Ovary (tissue), 9 donors: ENCODE measurements around the gene NR5A2. TPM values are rescaled to one million over a fixed set of nuclear protein-coding genes. Genes with fewer than 3 reads are reported as not detected.

Experiments
- DNase-seq, 5 donors: peaks; one replicate each; pipeline ENCODE4 v3.0.0-alpha.2; 2019 to 2020
- H3K27ac ChIP-seq, 2 donors: fragments of 200-600 bp; one replicate each; pipeline versions ENCODE4 v1.5.1 to v1.8.0; 2019 to 2022
- H3K27me3 ChIP-seq: fragments of 200-600 bp; one replicate; pipeline ENCODE4 v1.8.0; 2022
- H3K36me3 ChIP-seq: fragments of 200-600 bp; sonication (generic); one replicate; pipeline ENCODE4 v1.5.1; 2019
- H3K4me1 ChIP-seq: one replicate; pipeline ENCODE4 v1.8.1; 2013; ENCODE audit warnings: mild to moderate bottlenecking, moderate library complexity; ENCODE audit not compliant: insufficient read depth
- H3K4me3 ChIP-seq: fragments of 200-600 bp; sonication (generic); one replicate; pipeline ENCODE4 v1.5.1; 2017
- H3K9me3 ChIP-seq, 2 donors: fragments of 200-600 bp in 1 of 2; sonication (generic) in 1 of 2; one replicate each; pipeline versions ENCODE4 v1.5.1 to v1.8.1; 2013 to 2019; ENCODE audit warnings: mild to moderate bottlenecking in 1 of 2, moderate library complexity in 1 of 2
- CTCF ChIP-seq, 3 donors: fragments of 450-650 bp in 2 of 3; fragments of 200-600 bp in 1 of 3; IDR thresholded peaks; one replicate each; pipeline versions ENCODE4 v1.5.1 to v1.8.0; 2016 to 2022; ENCODE audit warnings: antibody characterized with exemption in 3 of 3, mild to moderate bottlenecking in 1 of 3
- EP300 ChIP-seq: sonication (generic); formaldehyde crosslinking; IDR thresholded peaks from one replicate; pipeline ENCODE4 v1.6.1; 2017; ENCODE audit warnings: antibody characterized with exemption
- POLR2A ChIP-seq: fragments of 450-650 bp; IDR thresholded peaks from one replicate; pipeline ENCODE4 v1.6.1; 2017; ENCODE audit warnings: antibody characterized with exemption, mild to moderate bottlenecking, moderate library complexity
- WGBS, 3 donors: extraction: QIAGEN DNeasy Blood & Tissue Kit in 1 of 3; methylation state at CpG; one replicate each; pipeline versions ENCODE4 v1.1.5 to v1.1.7; 2013 to 2017; 5-methylcytosine and 5-hydroxymethylcytosine counted together
- intact Hi-C, 4 donors: fragments of 100-400 bp; cut with DNase I; formaldehyde crosslinking; loops; one replicate each; pipeline versions ENCODE4 v1.11.0 to v1.15.1; 2022 to 2023
- polyA plus RNA-seq, 2 donors: library from polyadenylated mRNA; stranded (reverse); fragments of 200-250 nt in 1 of 2; fragments of 350-450 nt in 1 of 2; fragmentation: Illumina TruSeq in 1 of 2; extraction: RNeasy Lipid Tissue Mini Kit (QIAGEN cat#74804) in 1 of 2; gene quantifications; one replicate each; pipeline ENCODE4 v1.2.3, GENCODE V29; 2013 to 2014
- total RNA-seq, 7 donors: library from RNA; depleted of rRNA in 2 of 7; stranded (reverse); fragments of >200 nt in 2 of 7; fragmentation: NEBNext Ultra II Directional in 3 of 7; extraction: Animal tissue kit (Norgen Biotek cat#: 25700) in 3 of 7; gene quantifications; one replicate each; pipeline versions ENCODE4 v1.1.0 to v1.2.4, GENCODE V29; 2016 to 2023
- donor health status: DM: no; HTN: no; CAD: no; lungs with moderate emphysema.
- donor health status: DM: no; HTN: no; CAD: no.
- donor health status: Bipolar disorder and iron deficiency.
- donor health status: DM: yes; HTN: yes; CAD: no.
- donor health status: DM: no; HTN: no; CAD: no.
- donor health status: DM: yes; HTN: yes; CAD: no.

NR5A2 gene
- total and polyA plus RNA-seq, 9 donors, result 1.5 to 45.8 (median 3.0) TPM

DNA sequence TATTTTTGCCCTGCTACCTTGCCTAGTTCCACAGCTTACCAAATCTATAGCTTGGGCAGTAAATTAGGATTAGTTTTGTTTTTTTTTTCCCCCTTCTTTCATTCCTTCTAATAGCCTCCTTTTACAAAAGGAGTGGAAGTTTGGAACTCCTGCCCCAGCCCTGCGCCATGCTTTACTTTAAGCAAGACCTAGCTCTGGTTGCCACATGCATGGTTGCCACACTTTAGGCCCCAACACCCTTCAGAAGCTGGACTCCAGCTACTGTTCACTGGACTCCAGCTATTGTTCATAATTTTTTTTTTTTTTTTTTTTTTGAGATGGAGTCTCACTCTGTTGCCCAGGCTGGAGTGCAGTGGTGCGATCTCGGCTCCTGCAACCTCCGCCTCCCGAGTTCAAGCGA is 115.8 kb downstream of the NR5A2 start:
- WGBS, 3 donors, result 79 to 99% (median 82%) methylated on average over 6 of the region's 6 CpGs
- Histone ChIP-seq H3K27ac (no peak overlapping the region), H3K4me3 (no peak overlapping the region), H3K4me1 (no peaks in the 10 kb centered on the region), H3K36me3 (no peaks in the 10 kb centered on the region), H3K27me3 (no peaks in the 10 kb centered on the region), H3K9me3 (no peaks in the 10 kb centered on the region)
- TF ChIP-seq POLR2A, result no peak
- TF ChIP-seq EP300, result no peak
- no peak for TF ChIP-seq CTCF (IDR thresholded peaks at IDR 0.05)
- intact Hi-C loops, result no loop called here
- no peak for DNase-seq

GRCh38 chr1:200146100-200146499 is 118.6 kb downstream of the NR5A2 start:
- no peak for DNase-seq
- Histone ChIP-seq H3K9me3 (no peaks in the 10 kb centered on the region), H3K27me3 (no peaks in the 10 kb centered on the region), H3K4me1 (no peaks in the 10 kb centered on the region), H3K27ac (no peak overlapping the region), H3K4me3 (no peak overlapping the region), H3K36me3 (no peaks in the 10 kb centered on the region)
- WGBS, 3 donors, result 8 to 34% (median 26%) methylated on average over 1 of the region's 1 CpG
- TF ChIP-seq EP300 (no peak), POLR2A (no peak), CTCF (IDR thresholded peaks at IDR 0.05) (no peak)
- intact Hi-C loops, result no loop called here

DNA sequence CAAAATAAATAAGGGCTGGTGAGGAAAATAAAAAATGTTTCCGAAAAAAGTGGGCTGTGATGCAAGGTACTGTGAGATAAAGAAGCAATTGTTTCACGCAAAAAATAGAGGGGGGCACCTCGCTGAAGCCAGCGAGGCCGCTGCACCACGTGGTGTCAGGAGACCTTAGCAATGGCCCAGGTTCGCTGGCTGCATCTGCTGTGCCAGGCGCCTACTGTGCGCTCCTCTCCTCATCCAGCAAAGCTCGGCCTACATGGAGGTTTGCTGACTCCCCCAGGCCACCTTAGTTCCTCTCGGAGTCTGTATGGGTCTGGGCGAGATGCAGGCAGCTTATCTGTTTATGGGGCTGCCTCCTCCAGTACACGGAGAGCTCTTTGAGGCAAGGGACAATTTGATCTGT is 119.6 kb downstream of the NR5A2 start:
- no peaks in the 10 kb centered on the region for H3K4me1 ChIP-seq
- TF ChIP-seq CTCF (IDR thresholded peaks at IDR 0.05) (no peak), POLR2A (no peak), EP300 (no peak)
- no peaks in the 10 kb centered on the region for H3K9me3 ChIP-seq
- intact Hi-C loops, result no loop called here
- no peaks in the 10 kb centered on the region for H3K36me3 ChIP-seq
- 90 to 96% (median 91%) methylated on average over 13 of the region's 13 CpGs for WGBS, 3 donors
- no peak for DNase-seq
- H3K27me3 ChIP-seq, result no peaks in the 10 kb centered on the region
- no peak overlapping the region for H3K4me3 ChIP-seq
- H3K27ac ChIP-seq, result no peak overlapping the region

GRCh38 chr1:200147742-200148141 is 120.2 kb downstream of the NR5A2 start:
- no peaks in the 10 kb centered on the region for H3K27me3 ChIP-seq
- no peaks in the 10 kb centered on the region for H3K9me3 ChIP-seq
- DNase-seq, result no peak
- no peaks in the 10 kb centered on the region for H3K4me1 ChIP-seq
- WGBS, 3 donors, result 95 to 99% (median 99%) methylated on average over 40 of the region's 40 CpGs
- intact Hi-C loops, result no loop called here
- H3K36me3 ChIP-seq, result no peaks in the 10 kb centered on the region
- TF ChIP-seq POLR2A (no peak), CTCF (IDR thresholded peaks at IDR 0.05) (no peak), EP300 (no peak)
- H3K27ac ChIP-seq, result no peak overlapping the region
- no peak overlapping the region for H3K4me3 ChIP-seq

DNA sequence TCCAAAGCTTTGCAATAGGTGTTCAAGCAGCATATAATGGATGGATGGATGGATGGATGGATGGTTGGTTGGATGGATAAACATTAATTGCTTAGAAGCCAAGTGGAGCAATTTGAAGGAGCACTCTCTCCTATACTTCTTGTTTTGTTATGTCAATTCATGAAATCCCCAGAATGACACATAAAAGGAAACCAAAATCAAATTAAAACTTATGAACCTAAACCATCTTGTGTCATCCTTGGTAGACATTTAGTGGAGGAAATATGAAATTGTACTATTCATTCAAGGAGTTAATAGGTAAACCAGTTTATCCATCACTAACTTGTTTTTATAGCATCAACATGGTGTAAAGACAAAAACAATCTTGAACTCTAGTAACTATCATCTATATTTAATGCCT is 122.5 kb downstream of the NR5A2 start:
- no peak overlapping the region for H3K27ac ChIP-seq
- no peak overlapping the region for H3K4me3 ChIP-seq
- H3K36me3 ChIP-seq, result no peaks in the 10 kb centered on the region
- no peaks in the 10 kb centered on the region for H3K27me3 ChIP-seq
- H3K9me3 ChIP-seq, result no peaks in the 10 kb centered on the region
- intact Hi-C loops, result no loop called here
- no peak for TF ChIP-seq CTCF (IDR thresholded peaks at IDR 0.05)
- H3K4me1 ChIP-seq, result no peaks in the 10 kb centered on the region
- DNase-seq, result no peak
